T47D (cell line): ENCODE results near the gene MGAM2.
A peak's percentile ranks its signal among the peaks of the same experiment; 100 is the strongest.

Experiments used
- DNase-seq, 2 experiments: peaks; one replicate each; pipeline versions ENCODE4 v3.0.0 to v3.0.0-alpha.2; 2011 to 2012; ENCODE audit warnings: low read depth in 1 of 2, low spot score in 1 of 2
- JUND ChIP-seq: IDR thresholded peaks from 2 replicates; pipeline ENCODE4 v1.6.1; 2012; ENCODE audit warnings: low read depth
- in situ Hi-C: cut with HindIII; loops from 2 replicates; pipeline ENCODE4 v1.10.0; 2016; ENCODE audit warnings: low sequenced_read_pairs, low pct_unique_long_range_greater_than_20kb

MGAM2 gene

GRCh38 chr7:142172932-142173331, 61.4 kb downstream of the MGAM2 start:
- no peak for DNase-seq
- in situ Hi-C loops: no loop called here
- no peak for TF ChIP-seq JUND

GRCh38 chr7:142174441-142174840, 62.9 kb downstream of the MGAM2 start:
- no peak for DNase-seq
- in situ Hi-C loops: no loop called here
- no peak for TF ChIP-seq JUND

GRCh38 chr7:142175594-142175993, 64.1 kb downstream of the MGAM2 start:
- DNase-seq: no peak
- in situ Hi-C loops: no loop called here
- no peak for TF ChIP-seq JUND

- DNase-seq: no peak
- in situ Hi-C loops: no loop called here
Observed at GRCh38 chr7:142176901-142177300, 65.4 kb downstream of the MGAM2 start.

GRCh38 chr7:142177869-142178268, 66.4 kb downstream of the MGAM2 start:
- TF ChIP-seq JUND: no peak
- no peak for DNase-seq

More at GRCh38 chr7:142176901-142177300, 65.4 kb downstream of the MGAM2 start:
- TF ChIP-seq JUND: no peak

GRCh38 chr7:142180426-142180825, 68.9 kb downstream of the MGAM2 start:
- in situ Hi-C loops: no loop called here
- no peak for DNase-seq
- no peak for TF ChIP-seq JUND

More at GRCh38 chr7:142177869-142178268, 66.4 kb downstream of the MGAM2 start:
- in situ Hi-C loops: no loop called here

- DNase-seq: no peak
- TF ChIP-seq JUND: no peak
- in situ Hi-C loops: no loop called here
Observed at GRCh38 chr7:142181211-142181610, 69.7 kb downstream of the MGAM2 start.

- in situ Hi-C loops: no loop called here
- no peak for TF ChIP-seq JUND
- DNase-seq: no peak
Observed at GRCh38 chr7:142181966-142182365, 70.4 kb downstream of the MGAM2 start.

GRCh38 chr7:142185069-142185468, 73.6 kb downstream of the MGAM2 start:
- in situ Hi-C loops: no loop called here
- DNase-seq: no peak

GRCh38 chr7:142185801-142186200, 74.3 kb downstream of the MGAM2 start:
- DNase-seq: no peak
- TF ChIP-seq JUND: no peak
- in situ Hi-C loops: no loop called here

More at GRCh38 chr7:142185069-142185468, 73.6 kb downstream of the MGAM2 start:
- no peak for TF ChIP-seq JUND

- TF ChIP-seq JUND: no peak
- in situ Hi-C loops: no loop called here
- no peak for DNase-seq
Observed at GRCh38 chr7:142188154-142188553, 76.6 kb downstream of the MGAM2 start.

- DNase-seq: peak; percentile 7 to 38
- in situ Hi-C loops: no loop called here
- no peak for TF ChIP-seq JUND
Observed at GRCh38 chr7:142188846-142189245, 77.3 kb downstream of the MGAM2 start.

GRCh38 chr7:142194201-142194600, 82.7 kb downstream of the MGAM2 start:
- no peak for DNase-seq
- TF ChIP-seq JUND: no peak
- in situ Hi-C loops: no loop called here

GRCh38 chr7:142196066-142196840, 84.7 kb downstream of the MGAM2 start:
- no peak for DNase-seq
- TF ChIP-seq JUND: no peak
- in situ Hi-C loops: no loop called here
